Measurements from ENCODE around the gene MBD3L3. TPM values are rescaled to one million over a fixed set of nuclear protein-coding genes. Genes with fewer than 3 reads are reported as not detected.
A peak's percentile ranks its signal among the peaks of the same experiment; 100 is the strongest.
"Not testable (repeated sequence)": the region's sequence is repeated elsewhere in the genome, so short reads cannot be mapped to it uniquely, and the experiment has no call there.

MBD3L3 gene
- total RNA-seq, 1 donor from 2014 or later = not detected

DNA sequence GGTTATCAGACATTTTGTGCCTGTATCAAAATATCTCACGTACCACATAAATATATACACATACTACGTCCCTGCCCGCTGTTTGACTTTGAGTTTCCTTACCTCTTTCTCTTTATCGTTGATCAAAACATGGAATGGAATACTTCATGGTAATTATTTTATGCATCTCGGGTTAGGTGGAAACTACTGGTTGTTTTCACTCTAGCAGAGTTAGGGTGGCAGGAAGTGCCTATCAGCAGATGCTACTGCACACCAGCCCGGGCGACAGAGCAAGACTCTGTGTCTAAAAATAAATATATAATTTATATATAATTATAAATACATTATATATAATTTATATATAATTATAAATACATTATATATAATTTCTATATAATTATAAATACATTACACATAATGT is 5.6 kb downstream of the MBD3L3 start:
- not testable (repeated sequence) for DNase-seq (ENCODE audit: low read depth); FAIRE-seq; H3K36me3 ChIP-seq (ENCODE audit: control insufficient read depth, insufficient read depth, low read length); H3K27me3 ChIP-seq (ENCODE audit: control insufficient read depth, insufficient read depth, low read length); H3K4me3 ChIP-seq (ENCODE audit: low read depth, low read length)

- H3K4me3 ChIP-seq (ENCODE audit: low read depth, low read length); H3K27me3 ChIP-seq (ENCODE audit: control insufficient read depth, insufficient read depth, low read length); H3K36me3 ChIP-seq (ENCODE audit: control insufficient read depth, insufficient read depth, low read length); FAIRE-seq; DNase-seq (ENCODE audit: low read depth): not testable (repeated sequence)
Observed at GRCh38 chr19:7051421-7051820, 7.1 kb downstream of the MBD3L3 start.

DNA sequence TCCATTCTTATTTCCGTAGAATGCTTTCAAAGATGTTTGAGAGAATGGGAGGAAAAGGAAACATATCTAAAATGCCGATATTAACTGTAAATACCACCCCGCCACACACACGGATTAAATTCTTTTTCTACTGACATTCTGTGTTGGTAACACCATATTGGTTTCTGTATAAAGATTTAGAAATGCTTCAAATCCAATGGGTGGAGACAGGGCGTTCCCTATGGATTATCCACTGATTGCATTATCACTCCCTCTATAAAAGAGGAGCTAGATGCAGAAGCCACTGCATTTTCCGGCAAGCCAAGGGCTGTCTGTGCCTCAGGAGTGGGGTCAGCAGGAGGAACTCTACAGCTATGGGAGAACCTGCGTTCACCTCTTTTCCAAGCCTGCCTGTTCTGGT is 9.5 kb downstream of the MBD3L3 start, which contains the start of gene MBD3L2:
TSS of gene MBD3L2 (plus strand) at position 301 of the 400 bp plus-strand sequence. CDS start at position 354, 53 bp downstream.
- H3K4me3 ChIP-seq (ENCODE audit: low read depth, low read length); DNase-seq (ENCODE audit: low read depth); H3K36me3 ChIP-seq (ENCODE audit: control insufficient read depth, insufficient read depth, low read length); FAIRE-seq; H3K27me3 ChIP-seq (ENCODE audit: control insufficient read depth, insufficient read depth, low read length): not testable (repeated sequence)

GRCh38 chr19:7041563-7041962 is 16.9 kb downstream of the MBD3L3 start:
- not testable (repeated sequence) for FAIRE-seq; H3K36me3 ChIP-seq (ENCODE audit: control insufficient read depth, insufficient read depth, low read length); H3K4me3 ChIP-seq (ENCODE audit: low read depth, low read length); H3K27me3 ChIP-seq (ENCODE audit: control insufficient read depth, insufficient read depth, low read length); DNase-seq (ENCODE audit: low read depth)

DNA sequence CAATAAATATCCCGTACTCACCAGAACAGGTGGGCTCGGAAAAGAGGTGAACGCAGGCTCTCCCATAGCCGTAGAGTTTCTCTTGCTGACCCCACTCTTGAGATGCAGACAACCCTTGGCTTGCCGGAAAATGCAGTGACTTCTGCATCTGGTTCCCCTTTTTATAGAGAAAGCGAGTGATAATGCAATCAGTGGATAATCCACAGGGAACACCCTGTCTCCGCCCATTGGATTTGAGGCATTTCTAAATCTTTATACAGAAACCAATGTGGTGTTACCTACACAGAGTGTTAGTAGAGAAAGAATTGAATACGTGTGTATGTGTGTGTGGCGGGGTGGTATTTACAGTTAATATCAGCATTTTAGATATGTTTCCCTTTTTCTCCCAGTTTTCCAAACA is 18.4 kb downstream of the MBD3L3 start, which contains the start of gene MBD3L4:
TSS of gene MBD3L4 (minus strand) at position 101 of the 400 bp plus-strand sequence. CDS start at position 66, 35 bp downstream.
- FAIRE-seq; H3K27me3 ChIP-seq (ENCODE audit: control insufficient read depth, insufficient read depth, low read length); H3K36me3 ChIP-seq (ENCODE audit: control insufficient read depth, insufficient read depth, low read length); DNase-seq (ENCODE audit: low read depth); H3K4me3 ChIP-seq (ENCODE audit: low read depth, low read length): not testable (repeated sequence)

- not testable (repeated sequence) for FAIRE-seq
Observed at GRCh38 chr19:7030278-7030677, 28.2 kb downstream of the MBD3L3 start, which contains the start of gene MBD3L5. Gene MBD3L5, plus strand, starts transcription at chr19:7030578. Its CDS starts 34 bp downstream, at chr19:7030612.

GRCh38 chr19:7028790-7029189 is 29.7 kb downstream of the MBD3L3 start:
- not testable (repeated sequence) for H3K36me3 ChIP-seq (ENCODE audit: control insufficient read depth, insufficient read depth, low read length); FAIRE-seq; H3K4me3 ChIP-seq (ENCODE audit: low read depth, low read length); DNase-seq (ENCODE audit: low read depth); H3K27me3 ChIP-seq (ENCODE audit: control insufficient read depth, insufficient read depth, low read length)

More at GRCh38 chr19:7030278-7030677, 28.2 kb downstream of the MBD3L3 start, which contains the start of gene MBD3L5:
- not testable (repeated sequence) for H3K4me3 ChIP-seq (ENCODE audit: low read depth, low read length); H3K36me3 ChIP-seq (ENCODE audit: control insufficient read depth, insufficient read depth, low read length); DNase-seq (ENCODE audit: low read depth); H3K27me3 ChIP-seq (ENCODE audit: control insufficient read depth, insufficient read depth, low read length)

- not testable (repeated sequence) for DNase-seq (ENCODE audit: low read depth); H3K27me3 ChIP-seq (ENCODE audit: control insufficient read depth, insufficient read depth, low read length); H3K36me3 ChIP-seq (ENCODE audit: control insufficient read depth, insufficient read depth, low read length); FAIRE-seq; H3K4me3 ChIP-seq (ENCODE audit: low read depth, low read length)
Observed at GRCh38 chr19:7021331-7021730, 37.1 kb downstream of the MBD3L3 start, which contains the start of gene MBD3L2B. Gene MBD3L2B, minus strand, starts transcription at chr19:7021431. Its CDS starts 34 bp downstream, at chr19:7021397.

GRCh38 chr19:7018828-7019227 is 39.6 kb downstream of the MBD3L3 start:
- H3K36me3 ChIP-seq (ENCODE audit: control insufficient read depth, insufficient read depth, low read length) = no peaks in the 10 kb centered on the region
- H3K27me3 ChIP-seq (ENCODE audit: control insufficient read depth, insufficient read depth, low read length) = no peaks in the 10 kb centered on the region
- DNase-seq (ENCODE audit: low read depth) = no peak
- H3K4me3 ChIP-seq (ENCODE audit: low read depth, low read length) = no peak overlapping the region
- no peak for FAIRE-seq
- TF ChIP-seq, protein P1, sequence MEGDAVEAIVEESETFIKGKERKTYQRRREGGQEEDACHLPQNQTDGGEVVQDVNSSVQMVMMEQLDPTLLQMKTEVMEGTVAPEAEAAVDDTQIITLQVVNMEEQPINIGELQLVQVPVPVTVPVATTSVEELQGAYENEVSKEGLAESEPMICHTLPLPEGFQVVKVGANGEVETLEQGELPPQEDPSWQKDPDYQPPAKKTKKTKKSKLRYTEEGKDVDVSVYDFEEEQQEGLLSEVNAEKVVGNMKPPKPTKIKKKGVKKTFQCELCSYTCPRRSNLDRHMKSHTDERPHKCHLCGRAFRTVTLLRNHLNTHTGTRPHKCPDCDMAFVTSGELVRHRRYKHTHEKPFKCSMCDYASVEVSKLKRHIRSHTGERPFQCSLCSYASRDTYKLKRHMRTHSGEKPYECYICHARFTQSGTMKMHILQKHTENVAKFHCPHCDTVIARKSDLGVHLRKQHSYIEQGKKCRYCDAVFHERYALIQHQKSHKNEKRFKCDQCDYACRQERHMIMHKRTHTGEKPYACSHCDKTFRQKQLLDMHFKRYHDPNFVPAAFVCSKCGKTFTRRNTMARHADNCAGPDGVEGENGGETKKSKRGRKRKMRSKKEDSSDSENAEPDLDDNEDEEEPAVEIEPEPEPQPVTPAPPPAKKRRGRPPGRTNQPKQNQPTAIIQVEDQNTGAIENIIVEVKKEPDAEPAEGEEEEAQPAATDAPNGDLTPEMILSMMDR (IDR thresholded peaks at IDR 0.05; ENCODE audit: insufficient read depth, low read length, severe bottlenecking) = no peak

GRCh38 chr19:7013678-7014077 is 44.8 kb downstream of the MBD3L3 start:
- FAIRE-seq (no peak), DNase-seq (ENCODE audit: low read depth) (peak; percentile 66)
- Histone ChIP-seq H3K27me3 (ENCODE audit: control insufficient read depth, insufficient read depth, low read length) (no peaks in the 10 kb centered on the region), H3K36me3 (ENCODE audit: control insufficient read depth, insufficient read depth, low read length) (no peaks in the 10 kb centered on the region), H3K4me3 (ENCODE audit: low read depth, low read length) (no peak overlapping the region)
- TF ChIP-seq, protein P1 (IDR thresholded peaks at IDR 0.05; ENCODE audit: insufficient read depth, low read length, severe bottlenecking) = no peak
